GM23338 (cell line): ENCODE results near the gene SIL1. TPM values are rescaled to one million over a fixed set of nuclear protein-coding genes. Genes with fewer than 3 reads are reported as not detected.

Experiments used
- ATAC-seq: fragments of 200-7000 bp; cut with Tn5 transposase; 3 replicates; pipeline ENCODE4 v1.9.1; 2020
- DNase-seq: peaks from one replicate; pipeline ENCODE4 v3.0.0-alpha.2; 2015; ENCODE audit warnings: low spot score
- H2AFZ ChIP-seq: fragments of 200-600 bp; sonication (generic); 2 replicates; pipeline ENCODE4 v1.8.0; 2016; ENCODE audit warnings: antibody characterized with exemption, mild to moderate bottlenecking, moderate library complexity
- H3F3A ChIP-seq: fragments of 200-600 bp; sonication (generic); replicated peaks from 2 replicates; pipeline ENCODE4 v1.8.0; 2017; ENCODE audit warnings: antibody characterized with exemption, mixed run types, low read depth
- H3K27ac ChIP-seq: fragments of 200-600 bp; sonication (generic); 2 replicates; pipeline ENCODE4 v1.6.1; 2016; ENCODE audit warnings: low read depth
- H3K27me3 ChIP-seq: fragments of 200-600 bp; sonication (generic); 2 replicates; pipeline ENCODE4 v1.8.0; 2016; ENCODE audit warnings: mild to moderate bottlenecking, mixed run types, moderate library complexity; ENCODE audit not compliant: insufficient read depth
- H3K36me3 ChIP-seq: fragments of 200-600 bp; sonication (generic); 2 replicates; pipeline ENCODE4 v1.8.0; 2016; ENCODE audit warnings: mild to moderate bottlenecking; ENCODE audit not compliant: insufficient read depth
- H3K4me1 ChIP-seq: fragments of 200-600 bp; sonication (generic); 2 replicates; pipeline ENCODE4 v1.8.0; 2016; ENCODE audit warnings: mild to moderate bottlenecking, moderate library complexity; ENCODE audit not compliant: insufficient read depth
- H3K4me2 ChIP-seq: fragments of 200-600 bp; sonication (generic); 2 replicates; pipeline ENCODE4 v1.7.1; 2017; ENCODE audit warnings: mixed run types
- H3K4me3 ChIP-seq: fragments of 200-600 bp; sonication (generic); 2 replicates; pipeline ENCODE4 v1.6.1; 2016; ENCODE audit warnings: mixed run types
- H3K79me2 ChIP-seq: fragments of 200-600 bp; sonication (generic); replicated peaks from 2 replicates; pipeline ENCODE4 v1.8.0; 2017; ENCODE audit warnings: mild to moderate bottlenecking; ENCODE audit not compliant: insufficient read depth
- H3K9me2 ChIP-seq: fragments of 200-600 bp; sonication (generic); 2 replicates; pipeline ENCODE4 v1.8.0; 2017; ENCODE audit not compliant: insufficient read depth
- H4K20me1 ChIP-seq: fragments of 200-600 bp; sonication (generic); replicated peaks from 2 replicates; pipeline ENCODE4 v1.8.0; 2017; ENCODE audit warnings: mild to moderate bottlenecking; ENCODE audit not compliant: insufficient read depth
- H3K27ac Mint-ChIP-seq: 2 replicates; pipeline ENCODE4 v1.8.0; 2020; ENCODE audit warnings: inconsistent platforms, mild to moderate bottlenecking, moderate library complexity, mixed read lengths
- H3K27me3 Mint-ChIP-seq: 3 replicates; pipeline ENCODE4 v1.8.0; 2022; ENCODE audit warnings: low read depth, mild to moderate bottlenecking, moderate library complexity, mixed read lengths, inconsistent platforms; ENCODE audit not compliant: insufficient read depth, poor library complexity
- H3K36me3 Mint-ChIP-seq: 3 replicates; pipeline ENCODE4 v1.8.0; 2021; ENCODE audit warnings: low read depth, mild to moderate bottlenecking, inconsistent platforms, moderate library complexity, mixed read lengths
- H3K4me1 Mint-ChIP-seq: 3 replicates; pipeline ENCODE4 v1.8.0; 2020; ENCODE audit warnings: mild to moderate bottlenecking, inconsistent platforms, mixed read lengths
- H3K4me3 Mint-ChIP-seq: 3 replicates; pipeline ENCODE4 v1.8.0; 2021; ENCODE audit warnings: moderate library complexity, mild to moderate bottlenecking, inconsistent platforms, mixed read lengths
- H3K9me3 Mint-ChIP-seq: 3 replicates; pipeline ENCODE4 v1.8.0; 2020; ENCODE audit warnings: moderate library complexity, mild to moderate bottlenecking, inconsistent platforms, mixed read lengths
- CREB1 ChIP-seq: fragments of 250-450 bp; sonication (Bioruptor Pico); IDR thresholded peaks from 2 replicates; pipeline ENCODE4 v1.5.0; 2020; ENCODE audit warnings: low read depth, mild to moderate bottlenecking, moderate library complexity
- CTCF ChIP-seq, 2 experiments: fragments of 200-600 bp in 1 of 2; sonication (generic) in 1 of 2; conservative IDR thresholded peaks; 2 replicates each; pipeline versions ENCODE4 v1.5.1 to v1.6.1; 2016 to 2017; ENCODE audit warnings: antibody characterized with exemption in 2 of 2, low read depth in 2 of 2, mild to moderate bottlenecking in 2 of 2, moderate library complexity in 1 of 2
- ETS1 ChIP-seq: IDR thresholded peaks from 2 replicates; pipeline ENCODE4 v1.6.1; 2016; ENCODE audit warnings: antibody characterized with exemption
- EZH2phosphoT487 ChIP-seq: fragments of 200-600 bp; sonication (generic); IDR thresholded peaks from one replicate; pipeline ENCODE4 v1.8.1; 2018; ENCODE audit warnings: antibody characterized with exemption; ENCODE audit not compliant: unreplicated experiment
- NANOG ChIP-seq: IDR thresholded peaks from 2 replicates; pipeline ENCODE4 v1.6.1; 2016; ENCODE audit warnings: antibody characterized with exemption, borderline replicate concordance
- POLR2AphosphoS5 ChIP-seq: IDR thresholded peaks from 2 replicates; pipeline ENCODE4 v1.6.1; 2016; ENCODE audit warnings: antibody characterized with exemption, low read depth
- REST ChIP-seq: IDR thresholded peaks from one replicate; pipeline ENCODE4 v1.6.1; 2018; ENCODE audit warnings: antibody characterized with exemption; ENCODE audit not compliant: unreplicated experiment
- ZNF114 ChIP-seq: fragments of 250-450 bp; sonication (Bioruptor Pico); IDR thresholded peaks from 2 replicates; pipeline ENCODE4 v1.5.0; 2020; ENCODE audit warnings: mild to moderate bottlenecking, moderate library complexity
- ZNF331 ChIP-seq: fragments of 250-450 bp; sonication (Bioruptor Pico); IDR thresholded peaks from 2 replicates; pipeline ENCODE4 v1.5.0; 2020; ENCODE audit warnings: low read depth, mild to moderate bottlenecking, moderate library complexity
- ZNF462 ChIP-seq: fragments of 250-450 bp; sonication (Bioruptor Pico); IDR thresholded peaks from 2 replicates; pipeline ENCODE4 v1.5.0; 2020; ENCODE audit warnings: mild to moderate bottlenecking, moderate library complexity
- polyA plus RNA-seq: library from polyadenylated mRNA; unstranded; fragments of >200 nt; fragmentation: Nextera tagmentation; extraction: Ambion mirVana; gene quantifications from 2 replicates; pipeline ENCODE4 v1.2.1, GENCODE V29; 2016
- total RNA-seq: library from RNA; depleted of rRNA; stranded (reverse); fragments of >200 nt; shearing (Covaris generic); gene quantifications from 2 replicates; pipeline ENCODE4 v1.2.3, GENCODE V29; 2014

The SIL1 gene
- total and polyA plus RNA-seq, 2 experiments from 2014 or later, result 5.5 to 5.9 TPM

- no peak for TF ChIP-seq CREB1 (CRISPR knock-in tag)
- TF ChIP-seq POLR2AphosphoS5, result no peak
Measured at GRCh38 chr5:138998521-138998920, 199.6 kb downstream of the SIL1 start (continued).

- no peak overlapping the region for H3K27ac Mint-ChIP-seq
- no peaks in the 10 kb centered on the region for H3K79me2 ChIP-seq
- no peaks in the 10 kb centered on the region for H4K20me1 ChIP-seq
- TF ChIP-seq CTCF (conservative IDR thresholded peaks at IDR 0.05; ENCODE audit: low read depth in 2 of 2) (no peak), ETS1 (no peak), ZNF462 (CRISPR knock-in tag) (no peak), POLR2AphosphoS5 (no peak), ZNF331 (no peak), CREB1 (CRISPR knock-in tag) (no peak), REST (no peak), ZNF114 (CRISPR knock-in tag) (no peak), EZH2phosphoT487 (no peak), NANOG (no peak)
- ATAC-seq, result no peak
- H3K4me3 Mint-ChIP-seq, result no peak overlapping the region
- H3K27me3 ChIP-seq, result no peaks in the 10 kb centered on the region
- no peaks in the 10 kb centered on the region for H3F3A ChIP-seq
- H3K4me1 ChIP-seq, result no peaks in the 10 kb centered on the region; the same call in 1 of the 2 replicates
- no peaks in the 10 kb centered on the region for H3K4me1 Mint-ChIP-seq
- H3K4me2 ChIP-seq, result no peak overlapping the region
- peaks cover 8% of the 10 kb centered on the region for H3K36me3 Mint-ChIP-seq
- peaks cover 16% of the 10 kb centered on the region for H3K9me3 Mint-ChIP-seq
- H3K27me3 Mint-ChIP-seq, result no peaks in the 10 kb centered on the region
- no peaks in the 10 kb centered on the region for H3K36me3 ChIP-seq
- no peaks in the 10 kb centered on the region; the same call in 1 of the 2 replicates for H3K9me2 ChIP-seq
- no peak for DNase-seq
- H3K4me3 ChIP-seq, result no peak overlapping the region
- no peak overlapping the region for H3K27ac ChIP-seq
- no peak overlapping the region for H2AFZ ChIP-seq
Measured at GRCh38 chr5:138996120-138996519, 202.0 kb downstream of the SIL1 start.
